GM04504 (cell line): Measurements from ENCODE around the gene SLC25A13.
"Not testable (repeated sequence)": the region's sequence is repeated elsewhere in the genome, so short reads cannot be mapped to it uniquely, and the experiment has no call there.

ENCODE experiments used
- DNase-seq: peaks from one replicate; pipeline ENCODE4 v3.0.0-alpha.2; 2012; ENCODE audit warnings: low read depth

Gene SLC25A13

DNA sequence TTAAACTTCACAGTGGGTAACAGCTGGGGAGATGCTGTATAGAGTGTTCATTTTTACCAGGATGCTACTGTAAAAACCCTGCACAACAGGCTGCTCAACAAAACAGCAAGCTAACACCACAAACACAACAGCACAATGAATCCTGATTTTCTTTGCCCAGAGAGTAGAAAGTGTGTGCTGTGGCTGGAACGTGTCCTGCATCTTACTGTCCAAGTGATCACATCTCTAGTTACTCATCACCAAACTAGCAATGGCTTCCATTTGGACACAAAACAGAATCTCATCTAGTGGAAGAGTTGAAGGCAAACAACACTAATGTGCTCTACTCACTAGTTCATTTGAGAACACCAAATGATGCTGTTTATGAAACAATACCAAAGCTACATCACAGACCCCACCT, 121.2 kb downstream of the SLC25A13 start:
- DNase-seq = no peak

- DNase-seq = no peak
Observed at GRCh38 chr7:96199421-96199820, 122.5 kb downstream of the SLC25A13 start.

DNA sequence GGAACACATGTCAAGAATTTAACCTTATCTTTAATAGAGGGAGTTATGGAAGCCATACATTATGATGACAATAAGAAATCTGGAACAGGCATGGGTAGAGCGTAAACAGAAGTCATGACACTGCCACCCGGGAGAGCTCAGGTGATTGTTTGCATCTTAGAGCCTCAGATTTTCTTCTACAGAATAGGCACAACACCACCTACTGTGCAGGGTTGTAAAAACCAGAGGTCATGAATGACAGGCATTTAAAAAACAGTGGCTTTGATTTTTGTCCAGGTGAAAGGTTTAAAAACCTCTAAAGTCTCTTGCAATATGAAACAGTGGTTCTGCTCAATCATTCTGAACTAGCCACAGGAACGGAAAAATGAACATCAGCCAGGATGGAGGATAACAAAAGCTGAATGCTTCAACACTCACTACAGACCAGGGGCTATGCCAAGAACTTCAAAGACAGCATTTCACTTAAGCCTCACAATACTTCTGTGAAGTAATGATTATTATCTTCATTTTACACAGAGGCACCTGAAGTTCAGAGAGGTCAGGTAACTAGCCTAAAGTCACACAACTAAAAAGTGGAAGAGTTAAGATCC, 123.8 kb downstream of the SLC25A13 start:
- DNase-seq = no peak

DNA sequence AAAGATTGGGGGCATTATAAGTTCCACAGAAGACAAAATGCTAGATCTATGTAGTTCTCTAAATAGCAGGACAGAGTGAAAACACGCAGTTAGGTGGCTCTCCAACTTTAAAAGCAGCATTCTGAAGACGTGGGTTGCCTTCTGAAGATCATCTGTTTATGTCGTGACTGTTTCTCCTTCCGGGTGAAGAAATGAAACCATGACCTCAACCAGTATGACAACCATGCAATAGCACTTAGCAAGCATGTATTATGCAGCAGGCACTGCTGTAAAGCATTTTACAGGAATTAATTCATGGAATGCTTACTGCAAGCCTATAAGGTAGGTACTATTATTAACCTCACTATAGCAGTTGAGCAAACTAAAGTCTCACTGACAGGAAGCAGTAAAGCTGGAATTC, 125.2 kb downstream of the SLC25A13 start:
- no peak for DNase-seq

DNA sequence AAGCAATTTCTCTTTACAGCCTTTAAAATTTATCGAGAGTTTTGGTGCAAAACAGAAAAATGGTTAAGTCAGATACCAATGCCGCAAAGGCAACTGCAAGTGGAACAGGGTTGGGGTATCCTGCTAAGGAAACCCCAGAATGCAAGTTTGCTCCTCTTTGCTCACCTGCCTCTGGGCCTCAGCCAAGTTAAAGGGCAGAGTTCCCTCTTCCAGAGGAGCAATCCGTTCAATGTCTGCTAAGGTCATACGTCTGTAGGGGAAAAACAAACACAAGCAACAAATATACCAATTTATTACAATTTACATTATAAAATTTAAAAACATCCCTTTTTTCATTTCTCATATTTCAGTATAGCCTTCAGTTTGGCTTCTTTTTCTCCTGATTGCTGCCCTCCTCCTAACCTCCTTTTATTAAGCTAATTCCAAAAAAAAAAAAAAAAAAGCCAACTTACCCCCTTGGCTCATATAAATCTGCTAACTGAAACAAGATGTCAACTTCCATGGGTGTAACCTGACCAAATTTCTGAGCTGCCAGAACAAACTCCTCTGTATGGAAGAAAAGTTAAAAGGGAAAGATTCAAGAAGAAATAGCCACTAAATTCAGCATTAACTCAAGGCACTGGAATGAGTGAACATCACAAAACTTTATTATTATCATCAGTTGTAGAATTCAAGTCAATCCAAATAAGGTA, 132.6 kb downstream of the SLC25A13 start:
- DNase-seq = no peak

DNA sequence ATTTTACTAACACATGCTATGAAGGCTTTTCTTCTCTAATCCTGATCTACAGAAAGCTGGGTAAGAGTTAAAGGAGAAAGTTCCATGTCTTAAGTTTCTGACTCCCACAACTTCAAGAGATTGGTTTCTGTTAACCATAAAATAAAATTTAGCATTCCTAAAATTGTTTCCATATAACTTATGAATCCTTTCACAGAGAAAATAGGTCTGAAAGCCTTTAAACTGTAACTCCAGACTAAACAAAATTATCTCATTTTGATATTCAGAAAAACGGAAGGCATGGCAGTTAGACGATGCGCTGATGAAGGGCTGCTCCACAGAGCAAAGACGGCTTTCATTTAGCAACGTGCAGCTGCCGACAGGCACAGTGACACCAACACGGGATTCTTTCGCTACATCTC, 133.3 kb downstream of the SLC25A13 start:
- DNase-seq = no peak

GRCh38 chr7:96188174-96188581, 133.7 kb downstream of the SLC25A13 start:
- no peak for DNase-seq

DNA sequence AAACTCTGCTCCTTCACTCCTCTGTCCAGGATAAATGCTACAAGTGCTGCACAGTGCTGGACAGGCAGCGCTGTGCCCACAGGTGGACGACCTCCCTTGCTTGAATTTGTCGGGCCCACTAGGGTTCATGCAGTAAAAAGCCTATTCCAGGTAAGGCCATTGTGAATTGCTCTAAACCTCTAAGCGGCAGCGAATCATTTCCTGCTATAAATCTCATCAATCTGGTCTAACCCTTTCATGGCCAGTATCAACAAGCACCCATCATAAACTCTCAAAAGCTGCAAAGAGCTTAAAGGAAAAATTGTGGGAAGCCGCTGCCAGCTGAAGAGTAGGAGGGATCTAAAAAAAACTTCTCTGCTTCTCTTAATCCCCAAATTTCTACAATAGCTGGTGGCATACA, 134.2 kb downstream of the SLC25A13 start:
- DNase-seq = no peak

- DNase-seq = no peak
Observed at GRCh38 chr7:96184783-96185182, 137.1 kb downstream of the SLC25A13 start.

- no peak for DNase-seq
Observed at GRCh38 chr7:96183163-96183670, 138.7 kb downstream of the SLC25A13 start.

DNA sequence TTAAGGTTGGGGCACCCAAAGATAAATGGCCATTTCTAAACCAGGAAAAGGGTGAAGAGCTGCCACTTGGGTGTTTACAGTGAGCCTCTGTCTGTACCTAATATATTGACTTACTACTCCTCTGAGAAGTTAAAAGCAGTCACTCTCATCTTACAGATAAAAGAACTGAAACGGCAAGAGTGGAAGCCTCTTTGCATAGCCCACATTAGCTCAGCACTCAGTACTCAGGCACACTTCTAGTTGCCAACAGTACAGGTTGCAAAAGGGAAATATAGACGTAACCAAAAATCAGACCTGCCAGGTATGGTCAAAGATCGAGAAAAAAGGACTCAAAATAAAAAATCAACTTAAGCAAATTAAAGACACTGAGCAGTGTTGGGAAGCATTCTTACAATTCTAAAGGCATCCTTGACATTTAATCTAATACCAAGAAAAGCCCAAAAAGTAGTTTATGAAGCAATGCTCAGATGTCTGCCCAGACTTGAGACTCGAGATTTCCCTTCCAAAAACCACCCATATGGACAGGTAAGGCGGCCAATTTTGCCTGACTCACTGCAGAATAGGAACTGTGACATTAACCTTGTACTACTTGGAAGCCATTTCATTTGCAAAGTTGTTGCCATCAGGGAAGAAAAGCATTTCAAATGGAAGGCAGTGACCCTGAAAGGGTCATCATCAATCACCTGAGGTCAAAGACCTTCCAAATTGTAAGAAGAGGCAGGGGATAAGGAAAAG, 139.3 kb downstream of the SLC25A13 start:
- DNase-seq = no peak

DNA sequence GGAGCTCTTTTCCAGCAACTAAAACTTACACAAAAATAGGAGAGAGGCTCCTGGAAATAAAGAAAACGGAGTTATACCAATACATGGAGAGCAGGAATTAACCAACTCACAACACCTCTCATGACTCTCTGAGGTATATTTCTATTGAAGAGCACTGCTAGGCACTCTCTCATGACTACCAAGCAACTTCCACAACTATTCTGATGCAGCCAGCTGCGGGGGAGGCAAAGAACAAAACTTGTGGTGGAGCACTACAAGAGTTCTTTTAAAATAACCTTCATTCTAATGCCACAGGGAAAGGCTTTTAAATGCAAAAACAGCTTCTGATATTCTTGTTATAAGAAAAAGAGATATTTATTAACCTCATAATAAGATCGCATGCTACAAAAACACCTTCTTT, 140.7 kb downstream of the SLC25A13 start:
- DNase-seq = no peak

DNA sequence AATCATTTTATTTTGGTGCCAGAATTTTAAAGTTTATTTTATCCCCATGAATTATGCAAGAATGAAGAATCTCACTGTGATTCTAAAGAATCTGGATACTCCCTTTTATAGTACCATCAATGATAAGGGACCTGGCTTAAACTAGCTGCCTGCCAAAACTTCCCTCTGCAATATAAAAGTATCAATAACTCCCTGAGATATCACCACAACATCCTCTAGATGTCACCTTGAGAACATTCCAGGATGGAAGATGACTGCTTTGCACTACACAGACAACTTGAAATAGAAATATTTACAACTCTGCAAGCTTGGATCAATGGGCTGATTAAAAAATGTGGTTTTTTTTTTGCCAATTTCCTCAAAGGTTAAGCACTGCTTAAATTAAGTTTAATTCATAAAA, 142.1 kb downstream of the SLC25A13 start:
- DNase-seq = no peak

- no peak for DNase-seq
Observed at GRCh38 chr7:96179341-96179740, 142.6 kb downstream of the SLC25A13 start.

GRCh38 chr7:96178581-96178980, 143.3 kb downstream of the SLC25A13 start:
- DNase-seq = no peak

DNA sequence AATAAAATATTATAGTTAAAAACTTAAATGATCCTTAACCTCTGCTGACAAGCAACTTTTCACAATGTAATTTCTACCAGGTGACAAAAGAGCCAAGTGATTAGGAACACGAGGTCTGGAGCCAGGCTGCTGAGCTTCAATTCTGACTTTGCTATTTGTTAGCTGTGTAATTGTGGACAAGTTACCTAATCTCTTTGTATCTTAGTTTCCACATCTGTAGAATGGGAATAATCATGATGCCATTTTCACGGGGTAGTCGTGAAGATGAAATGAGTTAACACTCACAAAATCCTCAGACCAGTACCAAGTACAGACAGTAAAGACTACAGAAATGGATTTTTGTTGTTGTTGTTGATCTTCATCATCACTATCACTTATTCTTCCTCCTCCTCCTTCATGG, 144.5 kb downstream of the SLC25A13 start:
- DNase-seq = no peak

- DNase-seq = no peak
Observed at GRCh38 chr7:96174812-96175211, 147.1 kb downstream of the SLC25A13 start.

DNA sequence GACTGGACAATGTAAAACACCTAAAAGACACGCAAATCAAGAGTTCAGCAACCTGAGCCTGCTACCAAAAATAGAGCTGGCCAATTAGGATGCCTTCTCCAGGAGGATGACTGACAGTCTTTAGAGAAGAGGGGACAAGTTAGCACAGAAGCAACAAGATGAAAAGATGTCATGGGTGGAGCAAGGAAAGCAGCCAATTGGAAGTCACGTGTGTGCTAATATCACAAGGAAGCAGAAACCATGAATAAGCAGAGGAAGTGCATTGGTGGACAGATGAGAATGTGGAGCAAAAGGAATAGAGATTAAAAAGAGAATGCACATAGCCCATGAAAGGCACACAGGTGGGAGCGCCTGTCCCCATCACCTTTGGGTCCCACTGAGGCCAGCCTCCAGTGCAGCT, 148.1 kb downstream of the SLC25A13 start:
- DNase-seq = no peak

DNA sequence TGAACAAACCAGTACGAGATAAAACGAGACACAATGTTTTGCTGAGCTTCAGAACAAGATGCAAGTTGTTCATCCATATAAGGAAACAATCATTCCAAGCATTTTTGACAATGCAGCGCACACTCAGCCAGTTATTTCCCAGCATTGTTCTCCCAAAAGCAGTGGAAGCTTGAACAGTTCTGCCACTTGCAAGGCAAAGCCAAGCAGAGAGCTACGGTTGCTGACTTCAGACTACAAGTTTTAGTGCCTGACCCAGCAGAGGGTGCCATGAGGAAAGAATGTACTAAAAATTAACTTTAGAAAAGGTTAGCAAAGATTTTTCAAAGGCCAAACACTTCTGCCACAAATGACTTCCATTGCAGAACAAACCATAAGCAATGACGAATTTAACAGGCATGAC, 152.5 kb downstream of the SLC25A13 start:
- no peak for DNase-seq

DNA sequence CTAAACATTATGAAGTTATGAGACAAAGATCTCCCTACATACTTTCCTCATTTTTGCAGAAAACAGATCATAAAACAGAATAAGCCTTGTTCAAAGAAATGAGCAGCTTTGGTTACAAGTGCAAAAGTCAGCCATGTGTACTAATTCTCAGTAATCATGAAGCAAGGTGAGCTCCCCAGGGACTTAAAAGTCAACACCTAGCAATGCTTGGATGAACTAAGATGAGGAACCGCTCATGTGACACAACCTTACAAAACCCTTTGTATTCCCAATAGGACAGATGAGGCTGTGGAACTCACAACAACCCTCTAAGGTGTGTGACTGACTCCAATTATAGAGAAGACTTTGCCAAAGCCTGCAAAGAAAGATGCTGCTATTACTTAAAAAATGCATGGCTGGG, 154.5 kb downstream of the SLC25A13 start:
- DNase-seq = no peak

- DNase-seq = no peak
Observed at GRCh38 chr7:96161897-96162296, 160.0 kb downstream of the SLC25A13 start.

- no peak for DNase-seq
Observed at GRCh38 chr7:96157856-96158255, 164.0 kb downstream of the SLC25A13 start.

GRCh38 chr7:96154506-96154905, 167.4 kb downstream of the SLC25A13 start:
- DNase-seq = not testable (repeated sequence)
